SHP77 (cell line): ENCODE measurements around the gene SYTL1.

ENCODE experiments used
- DNase-seq, 2 experiments: peaks; one replicate each; lab custom pipeline; 2025; lab: John Stamatoyannopoulos, UW

Gene SYTL1

GRCh38 chr1:27318136-27318535 lies 23.7 kb upstream of the SYTL1 start:
- no peak for DNase-seq

GRCh38 chr1:27318596-27318995 lies 23.2 kb upstream of the SYTL1 start:
- DNase-seq = no peak

- peak; percentile 92 to 97 for DNase-seq
Observed at GRCh38 chr1:27321813-27322568, 19.8 kb upstream of the SYTL1 start, which contains the start of gene TMEM222. TSS of gene TMEM222 (plus strand) at chr1:27322163. CDS start at chr1:27322198, 35 bp downstream.

GRCh38 chr1:27322569-27323240 lies 19.1 kb upstream of the SYTL1 start:
- no peak for DNase-seq

GRCh38 chr1:27325286-27325685 lies 16.5 kb upstream of the SYTL1 start:
- DNase-seq = no peak

- DNase-seq = no peak
Observed at GRCh38 chr1:27327964-27328363, 13.9 kb upstream of the SYTL1 start.

GRCh38 chr1:27330786-27331185 lies 11.0 kb upstream of the SYTL1 start:
- DNase-seq = no peak

- DNase-seq = no peak
Observed at GRCh38 chr1:27331426-27331825, 10.4 kb upstream of the SYTL1 start.

GRCh38 chr1:27331922-27332321 lies 9.9 kb upstream of the SYTL1 start:
- DNase-seq = no peak

GRCh38 chr1:27332536-27333281 lies 9.1 kb upstream of the SYTL1 start:
- DNase-seq = peak in 1 of 2 experiments; percentile 32

- DNase-seq = no peak
Observed at GRCh38 chr1:27333717-27334279, 8.0 kb upstream of the SYTL1 start.

GRCh38 chr1:27335506-27336422 lies 6.1 kb upstream of the SYTL1 start:
- no peak for DNase-seq

GRCh38 chr1:27336756-27337155 lies 5.1 kb upstream of the SYTL1 start:
- no peak for DNase-seq

- no peak for DNase-seq
Observed at GRCh38 chr1:27338751-27339150, 3.1 kb upstream of the SYTL1 start.

GRCh38 chr1:27339213-27339612 lies 2.6 kb upstream of the SYTL1 start:
- no peak for DNase-seq

- DNase-seq = no peak
Observed at GRCh38 chr1:27342391-27342777, 562 bp downstream of the SYTL1 start.

GRCh38 chr1:27342778-27343638 lies 1.2 kb downstream of the SYTL1 start:
- DNase-seq = peak; percentile 59 to 71

GRCh38 chr1:27343639-27344025 lies 1.8 kb downstream of the SYTL1 start:
- DNase-seq = no peak

GRCh38 chr1:27345272-27345671 lies 3.5 kb downstream of the SYTL1 start:
- DNase-seq = no peak

- DNase-seq = no peak
Observed at GRCh38 chr1:27346357-27346756, 4.5 kb downstream of the SYTL1 start.
